Fibroblast of peridontal ligament (primary cell): ENCODE data around the gene NRXN3.

Experiments
- DNase-seq: peaks from one replicate; pipeline ENCODE4 v3.0.0-alpha.2; 2010; ENCODE audit errors: extremely low read depth

Gene NRXN3

GRCh38 chr14:79862045-79862444, 1691.9 kb downstream of the NRXN3 start:
- DNase-seq, result no peak

GRCh38 chr14:79871136-79871535, 1701.0 kb downstream of the NRXN3 start:
- DNase-seq, result no peak

- DNase-seq, result no peak
Measured at GRCh38 chr14:79878229-79878628, 1708.1 kb downstream of the NRXN3 start.

- DNase-seq, result no peak
Measured at GRCh38 chr14:79878785-79879184, 1708.6 kb downstream of the NRXN3 start.

- no peak for DNase-seq
Measured at GRCh38 chr14:79881299-79881698, 1711.1 kb downstream of the NRXN3 start.

GRCh38 chr14:79890527-79890926, 1720.4 kb downstream of the NRXN3 start:
- DNase-seq, result no peak

- DNase-seq, result no peak
Measured at GRCh38 chr14:79896009-79896408, 1725.8 kb downstream of the NRXN3 start.

GRCh38 chr14:79899610-79900009, 1729.4 kb downstream of the NRXN3 start:
- no peak for DNase-seq

GRCh38 chr14:79904497-79904896, 1734.3 kb downstream of the NRXN3 start:
- no peak for DNase-seq

- no peak for DNase-seq
Measured at GRCh38 chr14:79906994-79907393, 1736.8 kb downstream of the NRXN3 start.

GRCh38 chr14:79910086-79910485, 1739.9 kb downstream of the NRXN3 start:
- no peak for DNase-seq

GRCh38 chr14:79911744-79912143, 1741.6 kb downstream of the NRXN3 start:
- DNase-seq, result no peak

- no peak for DNase-seq
Measured at GRCh38 chr14:79914595-79914994, 1744.4 kb downstream of the NRXN3 start.

- DNase-seq, result no peak
Measured at GRCh38 chr14:79915406-79915805, 1745.2 kb downstream of the NRXN3 start.

- DNase-seq, result no peak
Measured at GRCh38 chr14:79916281-79916680, 1746.1 kb downstream of the NRXN3 start.

GRCh38 chr14:79916892-79917291, 1746.7 kb downstream of the NRXN3 start:
- no peak for DNase-seq
